Psoas muscle (tissue), 8 donors: ENCODE measurements around the gene RETREG1. TPM values are rescaled to one million over a fixed set of nuclear protein-coding genes. Genes with fewer than 3 reads are reported as not detected.
"Not testable (repeated sequence)": the region's sequence is repeated elsewhere in the genome, so short reads cannot be mapped to it uniquely, and the experiment has no call there.

Experiments
- ATAC-seq, 4 donors: fragments of 200-7000 bp; cut with Tn5 transposase; one replicate each; pipeline ENCODE4 v1.9.1; 2020; ENCODE audit warnings: moderate library complexity in 3 of 4, mild to moderate bottlenecking in 2 of 4
- DNase-seq, 2 donors: peaks; one replicate each; pipeline ENCODE4 v3.0.0-alpha.2; 2020
- H3K27ac ChIP-seq: fragments of 200-600 bp; one replicate; pipeline ENCODE4 v1.8.0; 2022
- H3K27me3 ChIP-seq, 3 donors: fragments of 200-600 bp in 1 of 3; one replicate each; pipeline versions ENCODE4 v1.6.1 to v1.8.0; 2013 to 2022; ENCODE audit warnings: low read length in 2 of 3, mild to moderate bottlenecking in 2 of 3, moderate library complexity in 1 of 3; ENCODE audit not compliant: insufficient read depth in 3 of 3
- H3K36me3 ChIP-seq, 2 donors: fragments of 200-600 bp in 1 of 2; one replicate each; pipeline versions ENCODE4 v1.6.1 to v1.8.0; 2013 to 2022; ENCODE audit warnings: low read depth in 1 of 2, mild to moderate bottlenecking in 1 of 2, moderate library complexity in 1 of 2; ENCODE audit not compliant: insufficient read depth in 1 of 2
- H3K4me1 ChIP-seq: fragments of 200-600 bp; one replicate; pipeline ENCODE4 v1.8.0; 2022
- H3K4me3 ChIP-seq: fragments of 200-600 bp; one replicate; pipeline ENCODE4 v1.8.0; 2022; ENCODE audit warnings: mild to moderate bottlenecking
- H3K9me3 ChIP-seq: fragments of 200-600 bp; one replicate; pipeline ENCODE4 v1.8.0; 2022
- WGBS, 3 donors: extraction: QIAGEN DNeasy Blood & Tissue Kit; methylation state at CpG; one replicate each; pipeline versions ENCODE4 v1.1.6 to v1.1.7; 2013; 5-methylcytosine and 5-hydroxymethylcytosine counted together
- intact Hi-C, 2 donors: fragments of 100-400 bp; cut with DNase I; formaldehyde crosslinking; loops; one replicate each; pipeline versions ENCODE4 v1.11.0 to v1.14.2; 2022
- polyA plus RNA-seq, 3 donors: library from polyadenylated mRNA; stranded (reverse); fragments of 200-250 nt; gene quantifications; one replicate each; pipeline ENCODE4 v1.2.3, GENCODE V29; 2013
- total RNA-seq, 4 donors: library from RNA; stranded (reverse); fragmentation: NEBNext Ultra II Directional in 2 of 4; extraction: Animal tissue kit (Norgen Biotek cat#: 25700) in 2 of 4; gene quantifications; one replicate each; pipeline versions ENCODE4 v1.2.1 to v1.2.4, GENCODE V29; 2021 to 2023
- TF ChIP-seq, protein P1 (sequence below): fragments of 200-600 bp; IDR thresholded peaks from one replicate; pipeline ENCODE4 v1.8.0; 2022; ENCODE audit warnings: antibody characterized with exemption
- donor health status: healthy with polysubstance abuse.
- donor health status: DM: no; HTN: no; CAD: no; lungs with moderate emphysema.
- donor health status: Bipolar disorder and iron deficiency.
- donor health status: healthy.
- donor health status: DM: yes; HTN: yes; CAD: no.
- donor health status: DM: no; HTN: no; CAD: no.
- donor health status: DM: no; HTN: no; CAD: no.
- donor health status: DM: yes; HTN: yes; CAD: no.

The RETREG1 gene
- total and polyA plus RNA-seq, 7 donors: 2.1 to 252 (median 191) TPM

DNA sequence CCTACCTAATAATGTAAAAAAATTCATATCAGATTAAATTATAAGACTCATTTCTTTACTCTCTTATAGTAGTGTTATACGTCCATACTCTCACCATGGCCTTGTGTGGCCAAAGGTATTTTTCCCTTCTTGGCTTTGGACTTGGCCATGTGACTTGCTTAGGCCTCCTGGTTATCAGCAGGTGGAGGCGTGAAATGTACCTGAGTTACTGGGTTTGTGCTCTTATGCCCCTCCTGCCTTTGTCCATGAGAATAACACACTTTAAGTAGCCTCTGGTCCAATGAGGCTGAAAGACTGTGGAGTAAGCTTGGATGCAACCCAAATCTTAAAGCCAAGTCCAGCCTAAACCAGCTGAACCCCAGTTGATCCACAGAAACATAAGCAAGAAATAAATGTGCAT, 68.7 kb downstream of the RETREG1 start:
- TF ChIP-seq, protein P1, sequence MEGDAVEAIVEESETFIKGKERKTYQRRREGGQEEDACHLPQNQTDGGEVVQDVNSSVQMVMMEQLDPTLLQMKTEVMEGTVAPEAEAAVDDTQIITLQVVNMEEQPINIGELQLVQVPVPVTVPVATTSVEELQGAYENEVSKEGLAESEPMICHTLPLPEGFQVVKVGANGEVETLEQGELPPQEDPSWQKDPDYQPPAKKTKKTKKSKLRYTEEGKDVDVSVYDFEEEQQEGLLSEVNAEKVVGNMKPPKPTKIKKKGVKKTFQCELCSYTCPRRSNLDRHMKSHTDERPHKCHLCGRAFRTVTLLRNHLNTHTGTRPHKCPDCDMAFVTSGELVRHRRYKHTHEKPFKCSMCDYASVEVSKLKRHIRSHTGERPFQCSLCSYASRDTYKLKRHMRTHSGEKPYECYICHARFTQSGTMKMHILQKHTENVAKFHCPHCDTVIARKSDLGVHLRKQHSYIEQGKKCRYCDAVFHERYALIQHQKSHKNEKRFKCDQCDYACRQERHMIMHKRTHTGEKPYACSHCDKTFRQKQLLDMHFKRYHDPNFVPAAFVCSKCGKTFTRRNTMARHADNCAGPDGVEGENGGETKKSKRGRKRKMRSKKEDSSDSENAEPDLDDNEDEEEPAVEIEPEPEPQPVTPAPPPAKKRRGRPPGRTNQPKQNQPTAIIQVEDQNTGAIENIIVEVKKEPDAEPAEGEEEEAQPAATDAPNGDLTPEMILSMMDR: no peak
- H3K4me3 ChIP-seq: no peak overlapping the region
- H3K27ac ChIP-seq: peak overlapping the region; percentile 84
- H3K9me3 ChIP-seq: no peaks in the 10 kb centered on the region
- DNase-seq (no peak), ATAC-seq (no peak)
- H3K27me3 ChIP-seq: no peaks in the 10 kb centered on the region
- peaks cover 63% of the 10 kb centered on the region for H3K4me1 ChIP-seq
- H3K36me3 ChIP-seq: no peaks in the 10 kb centered on the region
- WGBS, 3 donors: 93 to 98% (median 96%) methylated on average over 2 of the region's 2 CpGs
- intact Hi-C loops: loop anchor here in 1 of 2 donors (5.0 kb wide), 1 partner anchor 41 kb away; no protein-coding TSS in a partner anchor

DNA sequence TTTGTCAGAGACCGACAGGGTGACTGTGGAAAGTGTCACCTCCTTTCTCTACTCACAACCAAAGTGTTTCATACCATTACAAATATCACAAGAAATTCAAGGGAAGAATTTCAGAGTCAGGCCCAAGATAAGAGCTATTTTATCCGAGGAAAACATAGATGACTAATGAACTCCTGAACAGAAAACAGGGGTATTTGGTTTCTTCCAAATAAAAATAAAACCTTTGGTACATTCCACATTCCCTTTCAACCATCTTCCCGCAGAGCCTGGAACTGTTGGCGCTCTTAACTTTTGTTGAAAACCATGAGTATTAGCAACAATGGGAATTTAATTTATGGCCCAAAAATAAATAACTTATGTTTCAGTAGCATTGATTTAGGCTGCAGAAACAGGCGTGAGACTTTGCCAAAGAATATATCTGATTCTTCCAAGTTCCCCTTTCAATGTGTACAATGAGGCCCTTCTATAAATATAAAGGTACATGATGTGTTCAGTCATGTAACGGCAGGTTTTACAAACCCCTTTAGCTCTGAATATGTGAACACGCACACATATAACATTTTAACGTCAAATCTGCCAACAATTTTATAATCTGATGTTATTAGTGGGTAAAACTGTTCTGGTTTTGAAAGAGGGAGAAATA, 69.5 kb downstream of the RETREG1 start:
- TF ChIP-seq, protein P1: no peak
- 54 to 72% (median 63%) methylated on average over 8 of the region's 8 CpGs for WGBS, 3 donors
- ATAC-seq (no peak), DNase-seq (no peak)
- no peak overlapping the region for H3K4me3 ChIP-seq
- H3K27me3 ChIP-seq: no peaks in the 10 kb centered on the region
- intact Hi-C loops: loop anchor here in 1 of 2 donors (5.0 kb wide), 1 partner anchor 40 kb away; no protein-coding TSS in a partner anchor
- H3K27ac ChIP-seq: peak overlapping the region; percentile 84
- H3K9me3 ChIP-seq: no peaks in the 10 kb centered on the region
- H3K4me1 ChIP-seq: peaks cover 59% of the 10 kb centered on the region
- no peaks in the 10 kb centered on the region for H3K36me3 ChIP-seq

DNA sequence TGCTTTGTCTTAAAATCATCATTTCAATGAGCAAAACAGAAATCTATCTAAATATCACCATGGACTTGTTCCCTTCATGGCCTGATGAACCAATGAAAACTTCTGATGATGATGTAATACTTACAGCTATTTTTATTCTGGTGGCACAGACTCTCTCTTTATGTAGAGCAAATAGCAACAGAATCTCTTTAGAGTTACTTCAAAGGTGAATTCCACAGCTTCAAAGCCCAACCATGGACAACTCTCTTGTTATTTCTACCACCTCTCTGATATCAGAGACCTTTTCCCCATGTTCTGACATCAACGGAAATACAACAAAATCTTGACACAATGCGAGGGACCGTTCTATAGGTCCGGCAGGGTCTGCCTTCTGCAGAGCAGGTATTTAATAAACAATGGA, 70.1 kb downstream of the RETREG1 start:
- Histone ChIP-seq H3K9me3 (no peaks in the 10 kb centered on the region), H3K36me3 (no peaks in the 10 kb centered on the region), H3K4me3 (no peak overlapping the region), H3K4me1 (peaks cover 56% of the 10 kb centered on the region), H3K27me3 (no peaks in the 10 kb centered on the region), H3K27ac (peak overlapping the region; percentile 84)
- intact Hi-C loops: loop anchor here in 1 of 2 donors (5.0 kb wide), 1 partner anchor 39 kb away; no protein-coding TSS in a partner anchor
- WGBS, 3 donors: 64 to 81% (median 74%) methylated on average over 4 of the region's 4 CpGs
- DNase-seq (no peak), ATAC-seq (peak in 3 of 4 donors; percentile 37 to 46 (median 42))
- TF ChIP-seq, protein P1: no peak

DNA sequence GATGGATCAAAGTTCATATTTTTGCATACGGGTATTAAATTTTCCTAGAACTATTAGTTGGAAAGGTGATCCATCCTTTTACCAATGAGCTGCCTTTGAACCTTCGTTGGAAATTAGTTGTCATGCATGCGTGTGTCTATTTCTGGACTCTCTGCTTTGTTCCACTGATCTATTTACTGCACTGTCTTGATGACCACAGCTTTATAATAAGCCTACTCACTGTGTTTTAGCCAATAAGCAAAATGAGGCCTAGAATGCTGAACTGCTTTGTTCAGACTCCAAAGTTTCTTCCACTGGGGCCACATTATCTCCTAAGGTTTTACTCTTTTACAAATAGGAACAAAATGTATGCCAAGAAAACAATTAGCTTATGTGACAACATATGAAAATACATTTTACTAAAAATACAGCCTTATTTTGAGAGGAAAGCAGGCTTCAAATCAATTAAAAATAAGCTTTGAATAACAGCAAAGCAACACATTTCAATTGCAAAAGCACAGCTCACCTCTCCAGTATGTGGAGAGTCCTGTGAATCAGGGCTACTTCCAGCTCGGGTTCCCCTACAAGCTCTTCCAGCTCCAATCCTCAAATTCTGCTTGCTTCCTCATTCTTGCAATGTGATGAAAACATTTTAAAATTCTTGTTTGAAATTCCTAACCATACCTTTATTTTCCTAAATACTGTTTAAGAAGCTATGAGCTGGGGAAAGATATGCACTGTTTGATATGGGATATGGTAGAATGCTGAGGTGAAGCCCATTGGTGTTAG, 72.0 kb downstream of the RETREG1 start:
- Histone ChIP-seq H3K27ac (peak overlapping the region; percentile 84), H3K4me3 (no peak overlapping the region), H3K9me3 (no peaks in the 10 kb centered on the region), H3K27me3 (no peaks in the 10 kb centered on the region), H3K4me1 (peaks cover 62% of the 10 kb centered on the region), H3K36me3 (no peaks in the 10 kb centered on the region)
- intact Hi-C loops: loop anchor here in 1 of 2 donors (5.0 kb wide), 2 partner anchors 37 to 47 kb away; no protein-coding TSS in a partner anchor
- WGBS, 3 donors: 35 to 45% (median 37%) methylated on average over 4 of the region's 4 CpGs
- ATAC-seq: peak; percentile 69 to 87 (median 84)
- no peak for DNase-seq
- TF ChIP-seq, protein P1: no peak

DNA sequence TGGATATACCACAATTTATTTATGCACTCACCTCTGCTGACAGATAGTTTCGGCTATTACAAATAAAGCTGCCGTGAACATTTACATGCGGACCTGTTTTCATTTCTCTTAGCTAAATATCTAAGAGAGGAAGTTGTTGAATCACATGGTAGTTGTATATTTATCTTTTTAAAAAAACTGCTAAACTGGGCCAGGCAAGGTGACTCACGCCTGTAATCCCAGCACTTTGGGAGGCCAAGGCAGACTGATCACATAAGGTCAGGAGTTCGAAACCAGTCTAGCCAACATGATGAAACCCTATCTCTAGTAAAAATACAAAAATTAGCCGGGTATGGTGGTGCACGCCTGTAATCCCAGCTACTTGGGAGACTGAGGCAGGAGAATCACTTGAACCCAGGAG, 73.6 kb downstream of the RETREG1 start:
- intact Hi-C loops: loop anchor here in 1 of 2 donors (5.0 kb wide), 1 partner anchor 46 kb away; no protein-coding TSS in a partner anchor

More for the DNA sequence above, 73.6 kb downstream of the RETREG1 start:
- WGBS, 3 donors: 72 to 93% (median 84%) methylated on average over 7 of the region's 7 CpGs
- H3K27me3 ChIP-seq, H3K9me3 ChIP-seq, DNase-seq, H3K4me3 ChIP-seq, H3K36me3 ChIP-seq, ATAC-seq: not testable (repeated sequence)
- Histone ChIP-seq H3K4me1 (peaks cover 59% of the 10 kb centered on the region), H3K27ac (peak overlapping the region; percentile 84)
